Astrocyte (in vitro differentiated cells and primary cell): ENCODE data around the gene CCDC181.

ENCODE experiments used
- CTCF ChIP-seq: IDR thresholded peaks from 2 replicates; pipeline ENCODE4 v1.5.1; 2011; ENCODE audit warnings: low read depth, mild to moderate bottlenecking, inconsistent platforms, low read length, moderate library complexity; ENCODE audit not compliant: insufficient read depth
- EZH2 ChIP-seq: IDR thresholded peaks from 2 replicates; pipeline ENCODE4 v1.6.1; 2012; ENCODE audit warnings: mild to moderate bottlenecking, low read length, inconsistent platforms; ENCODE audit not compliant: insufficient read depth

- TF ChIP-seq EZH2 = no peak
- TF ChIP-seq CTCF = no peak
Observed at GRCh38 chr1:169468982-169469381, 41.7 kb upstream of the CCDC181 start.
